Skeletal muscle satellite cell (primary cell): ENCODE results near the gene C11orf21.

Source experiments
- H3K27me3 ChIP-seq: 2 replicates; pipeline ENCODE4 v1.7.0; 2013; ENCODE audit warnings: low read length; ENCODE audit not compliant: control insufficient read depth, insufficient read depth
- H3K36me3 ChIP-seq: 2 replicates; pipeline ENCODE4 v1.7.0; 2013; ENCODE audit warnings: mild to moderate bottlenecking, control low read depth, low read length; ENCODE audit not compliant: insufficient read depth
- H3K4me1 ChIP-seq: 2 replicates; pipeline ENCODE4 v1.7.0; 2013; ENCODE audit warnings: low read length; ENCODE audit not compliant: control insufficient read depth, insufficient read depth
- H3K4me2 ChIP-seq: 2 replicates; pipeline ENCODE4 v1.7.0; 2013; ENCODE audit warnings: mild to moderate bottlenecking, low read length
- H3K4me3 ChIP-seq: 2 replicates; pipeline ENCODE4 v1.7.0; 2013; ENCODE audit warnings: low read length
- H3K9ac ChIP-seq: 2 replicates; pipeline ENCODE4 v1.7.0; 2013; ENCODE audit warnings: mild to moderate bottlenecking, low read depth, low read length, moderate library complexity
- H3K9me3 ChIP-seq: replicated peaks from 2 replicates; pipeline ENCODE4 v1.7.0; 2013; ENCODE audit warnings: mild to moderate bottlenecking, control low read depth, low read length

The C11orf21 gene

GRCh38 chr11:2258501-2259465 lies 42.9 kb downstream of the C11orf21 start:
- Histone ChIP-seq H3K4me3 (no peak overlapping the region), H3K9ac (no peak overlapping the region), H3K4me1 (no peaks in the 10 kb centered on the region), H3K9me3 (no peaks in the 10 kb centered on the region), H3K4me2 (no peak overlapping the region), H3K27me3 (peaks cover 50% of the 10 kb centered on the region), H3K36me3 (no peaks in the 10 kb centered on the region)

DNA sequence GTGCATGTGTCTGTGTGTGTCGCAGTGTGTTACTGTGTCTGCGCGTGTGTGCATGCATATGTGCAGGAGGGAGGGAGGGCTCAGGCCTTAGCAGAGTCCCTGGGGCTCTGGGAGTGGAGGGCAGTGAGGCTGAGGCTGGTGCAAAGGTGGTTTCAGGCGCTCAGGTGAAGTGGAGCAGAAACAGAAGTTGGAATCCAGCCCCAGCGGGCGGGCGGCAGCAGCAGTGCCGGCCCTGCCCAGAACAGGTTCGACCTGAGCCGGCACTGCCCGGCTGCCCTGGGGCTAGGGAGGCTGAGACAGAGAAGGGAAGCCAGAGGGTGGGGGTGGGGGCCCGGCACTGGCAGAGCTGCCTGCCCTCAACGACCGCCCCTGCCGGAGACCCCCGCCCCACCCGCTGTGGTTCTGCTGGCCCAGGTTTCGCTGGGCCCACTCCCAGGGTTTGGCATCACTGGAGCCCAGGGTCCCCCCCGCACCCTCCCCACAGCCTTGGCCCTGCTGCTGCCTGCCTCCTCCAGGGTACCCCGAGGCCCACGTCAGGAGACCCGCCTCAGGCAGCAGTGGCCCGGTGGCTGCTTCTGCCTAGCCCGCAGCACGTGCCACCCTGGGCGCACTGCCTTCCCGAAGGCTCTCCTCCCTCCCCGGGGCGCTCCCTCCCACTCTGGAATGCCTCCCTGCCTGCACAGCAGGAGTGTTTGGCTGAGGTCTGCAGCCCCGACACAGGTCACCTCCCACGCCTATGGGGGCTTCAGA lies 44.6 kb downstream of the C11orf21 start:
- H3K4me2 ChIP-seq = no peak overlapping the region
- no peaks in the 10 kb centered on the region for H3K4me1 ChIP-seq
- no peak overlapping the region for H3K9ac ChIP-seq
- no peaks in the 10 kb centered on the region for H3K36me3 ChIP-seq
- peaks cover 47% of the 10 kb centered on the region for H3K27me3 ChIP-seq
- H3K4me3 ChIP-seq = no peak overlapping the region
- no peaks in the 10 kb centered on the region for H3K9me3 ChIP-seq

- Histone ChIP-seq H3K4me3 (no peak overlapping the region), H3K36me3 (no peaks in the 10 kb centered on the region), H3K9me3 (no peaks in the 10 kb centered on the region), H3K4me2 (no peak overlapping the region), H3K4me1 (no peaks in the 10 kb centered on the region), H3K27me3 (peaks cover 40% of the 10 kb centered on the region), H3K9ac (no peak overlapping the region)
Observed at GRCh38 chr11:2256293-2256913, 45.3 kb downstream of the C11orf21 start.

- Histone ChIP-seq H3K27me3 (peaks cover 31% of the 10 kb centered on the region), H3K4me2 (no peak overlapping the region), H3K4me3 (no peak overlapping the region), H3K9ac (no peak overlapping the region), H3K36me3 (no peaks in the 10 kb centered on the region), H3K9me3 (no peaks in the 10 kb centered on the region), H3K4me1 (no peaks in the 10 kb centered on the region)
Observed at GRCh38 chr11:2252018-2252417, 49.7 kb downstream of the C11orf21 start.

DNA sequence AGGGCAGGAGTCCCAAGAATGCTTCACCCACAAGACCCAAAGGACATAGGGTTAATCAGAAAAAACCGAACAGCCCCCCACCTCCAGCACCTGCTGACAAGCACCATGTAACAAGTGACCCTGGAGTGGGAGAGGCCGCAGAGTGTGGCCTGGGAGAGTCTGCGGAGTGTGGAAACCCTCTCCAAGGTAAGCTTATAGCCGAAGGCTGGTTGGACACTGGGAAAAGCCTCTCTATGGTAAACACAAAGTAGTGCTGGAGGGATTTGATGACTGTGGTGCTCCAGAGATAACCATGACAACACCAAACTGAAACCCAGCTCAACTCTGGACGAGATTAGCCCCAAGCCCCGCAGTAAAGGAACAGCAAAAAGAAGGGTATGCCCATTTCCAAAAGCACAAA lies 50.6 kb downstream of the C11orf21 start:
- Histone ChIP-seq H3K4me2 (no peak overlapping the region), H3K9me3 (no peaks in the 10 kb centered on the region), H3K27me3 (peaks cover 28% of the 10 kb centered on the region), H3K9ac (no peak overlapping the region), H3K36me3 (no peaks in the 10 kb centered on the region), H3K4me3 (no peak overlapping the region), H3K4me1 (no peaks in the 10 kb centered on the region)

DNA sequence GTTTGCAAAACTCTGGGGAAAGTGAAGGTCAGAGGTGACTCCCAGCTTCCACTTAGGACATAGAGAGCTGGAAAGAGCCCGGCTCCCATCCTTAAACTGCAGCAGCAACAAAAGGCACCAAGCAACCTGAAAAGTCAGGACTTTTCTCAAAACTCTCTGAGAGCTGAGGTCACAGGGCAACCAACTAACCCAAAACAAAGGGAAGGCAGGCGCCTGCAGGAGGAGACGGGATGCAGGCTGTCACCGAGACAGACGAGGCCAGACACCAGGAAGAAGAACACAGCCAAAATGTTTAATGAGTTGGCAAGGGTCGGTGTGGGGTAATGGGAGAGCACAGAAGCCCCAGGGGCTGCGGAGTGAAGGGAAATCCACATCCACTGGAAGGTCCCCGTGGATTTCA lies 51.2 kb downstream of the C11orf21 start:
- Histone ChIP-seq H3K9me3 (no peaks in the 10 kb centered on the region), H3K36me3 (no peaks in the 10 kb centered on the region), H3K4me1 (no peaks in the 10 kb centered on the region), H3K4me2 (no peak overlapping the region), H3K4me3 (no peak overlapping the region), H3K9ac (no peak overlapping the region), H3K27me3 (peaks cover 34% of the 10 kb centered on the region)

DNA sequence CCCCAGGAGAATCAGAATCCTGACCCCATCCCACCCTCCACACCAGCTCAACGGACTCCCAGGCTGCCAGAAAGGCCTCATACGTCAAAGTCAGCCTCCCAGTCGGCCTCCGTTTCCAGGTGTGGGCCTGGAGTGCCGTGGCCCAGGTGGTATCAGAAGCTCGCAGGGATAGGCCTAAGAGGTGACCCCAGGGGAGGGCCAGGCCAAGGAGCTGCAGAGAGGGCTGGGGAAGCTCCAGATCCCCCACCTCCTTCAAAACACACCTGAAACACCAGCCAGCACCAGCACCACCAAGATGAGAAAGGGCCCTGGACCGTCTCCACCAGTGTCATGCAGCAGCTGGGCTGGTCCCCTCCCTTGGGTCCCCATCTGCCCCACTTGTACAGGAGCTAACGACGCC lies 51.7 kb downstream of the C11orf21 start:
- Histone ChIP-seq H3K9ac (no peak overlapping the region), H3K36me3 (no peaks in the 10 kb centered on the region), H3K9me3 (no peaks in the 10 kb centered on the region), H3K4me3 (no peak overlapping the region), H3K4me1 (no peaks in the 10 kb centered on the region), H3K27me3 (peaks cover 34% of the 10 kb centered on the region), H3K4me2 (no peak overlapping the region)

GRCh38 chr11:2249189-2249916 lies 52.4 kb downstream of the C11orf21 start:
- no peaks in the 10 kb centered on the region for H3K9me3 ChIP-seq
- no peak overlapping the region for H3K4me2 ChIP-seq
- H3K27me3 ChIP-seq = peaks cover 40% of the 10 kb centered on the region
- no peaks in the 10 kb centered on the region for H3K36me3 ChIP-seq
- H3K4me1 ChIP-seq = no peaks in the 10 kb centered on the region
- no peak overlapping the region for H3K9ac ChIP-seq
- H3K4me3 ChIP-seq = no peak overlapping the region

- H3K9ac ChIP-seq = no peak overlapping the region
- no peaks in the 10 kb centered on the region for H3K36me3 ChIP-seq
- peaks cover 43% of the 10 kb centered on the region for H3K27me3 ChIP-seq
- no peaks in the 10 kb centered on the region for H3K9me3 ChIP-seq
- no peak overlapping the region for H3K4me3 ChIP-seq
- H3K4me2 ChIP-seq = no peak overlapping the region
- no peaks in the 10 kb centered on the region for H3K4me1 ChIP-seq
Observed at GRCh38 chr11:2248762-2249161, 53.0 kb downstream of the C11orf21 start.

GRCh38 chr11:2248242-2248641 lies 53.5 kb downstream of the C11orf21 start:
- Histone ChIP-seq H3K36me3 (no peaks in the 10 kb centered on the region), H3K4me1 (no peaks in the 10 kb centered on the region), H3K4me3 (no peak overlapping the region), H3K4me2 (no peak overlapping the region), H3K9ac (no peak overlapping the region), H3K27me3 (peaks cover 47% of the 10 kb centered on the region), H3K9me3 (no peaks in the 10 kb centered on the region)

GRCh38 chr11:2247496-2247895 lies 54.2 kb downstream of the C11orf21 start:
- Histone ChIP-seq H3K4me2 (no peak overlapping the region), H3K9me3 (no peaks in the 10 kb centered on the region), H3K9ac (no peak overlapping the region), H3K36me3 (no peaks in the 10 kb centered on the region), H3K27me3 (peaks cover 48% of the 10 kb centered on the region), H3K4me3 (no peak overlapping the region), H3K4me1 (no peaks in the 10 kb centered on the region)
